Activated effector memory CD4-positive, alpha-beta T cell treated with Interleukin-2 at 50 U/mL for 16 hours (primary cell): ENCODE results near the gene CYTH3.

Source experiments
- DNase-seq: peaks from one replicate; pipeline ENCODE4 v3.0.0-alpha.2; 2020

The CYTH3 gene

DNA sequence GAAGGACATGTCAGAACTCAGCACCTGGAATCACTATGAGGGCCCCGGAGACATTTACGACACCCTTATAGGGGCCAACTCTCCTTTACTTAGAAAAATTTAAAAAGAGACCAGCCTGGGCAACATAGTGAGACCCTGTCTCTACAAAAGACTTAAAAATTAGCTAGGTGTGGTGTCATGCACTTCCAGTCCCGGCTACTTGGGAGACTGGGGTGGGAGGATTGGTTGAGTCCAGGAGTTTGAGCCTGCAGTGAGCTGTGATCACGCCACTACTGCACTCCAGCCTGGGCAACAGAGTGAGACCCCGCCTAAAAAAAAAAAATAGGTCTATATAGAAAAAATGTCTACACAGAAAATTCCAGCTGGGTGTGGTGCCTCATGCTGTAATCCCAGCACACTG, 7.5 kb upstream of the CYTH3 start:
- DNase-seq, result no peak

- DNase-seq, result no peak
Observed at GRCh38 chr7:6279341-6279740, 6.9 kb upstream of the CYTH3 start.

GRCh38 chr7:6278749-6279310, 6.4 kb upstream of the CYTH3 start:
- DNase-seq, result no peak

- no peak for DNase-seq
Observed at GRCh38 chr7:6277476-6277875, 5.1 kb upstream of the CYTH3 start.

DNA sequence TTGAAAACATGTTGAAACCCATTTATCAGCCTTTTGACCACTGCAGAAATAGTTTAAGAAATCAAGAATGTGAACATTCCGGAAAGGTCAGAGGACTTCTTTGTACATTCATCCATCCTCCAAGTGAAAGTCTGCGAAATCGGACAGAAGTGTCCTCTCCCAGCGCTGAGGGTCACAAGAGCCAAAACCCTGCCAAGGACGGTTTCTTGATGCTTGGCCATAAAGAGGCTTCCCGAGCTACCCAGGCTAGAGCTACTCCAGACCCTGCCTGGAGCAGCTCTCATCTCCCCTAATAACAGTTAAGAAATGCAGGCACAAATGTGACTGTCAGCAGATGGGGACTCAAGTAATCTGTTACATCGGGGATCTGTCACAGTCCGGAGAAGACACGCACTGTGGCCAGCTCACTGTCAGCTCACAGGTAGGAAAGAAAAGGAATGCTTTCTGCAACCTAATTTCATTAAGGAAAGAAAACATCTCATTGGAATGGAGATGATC, 4.5 kb upstream of the CYTH3 start:
- no peak for DNase-seq

- no peak for DNase-seq
Observed at GRCh38 chr7:6274743-6275142, 2.3 kb upstream of the CYTH3 start.

- DNase-seq, result no peak
Observed at GRCh38 chr7:6273917-6274630, 1.6 kb upstream of the CYTH3 start.

GRCh38 chr7:6273380-6273837, 985 bp upstream of the CYTH3 start:
- no peak for DNase-seq

DNA sequence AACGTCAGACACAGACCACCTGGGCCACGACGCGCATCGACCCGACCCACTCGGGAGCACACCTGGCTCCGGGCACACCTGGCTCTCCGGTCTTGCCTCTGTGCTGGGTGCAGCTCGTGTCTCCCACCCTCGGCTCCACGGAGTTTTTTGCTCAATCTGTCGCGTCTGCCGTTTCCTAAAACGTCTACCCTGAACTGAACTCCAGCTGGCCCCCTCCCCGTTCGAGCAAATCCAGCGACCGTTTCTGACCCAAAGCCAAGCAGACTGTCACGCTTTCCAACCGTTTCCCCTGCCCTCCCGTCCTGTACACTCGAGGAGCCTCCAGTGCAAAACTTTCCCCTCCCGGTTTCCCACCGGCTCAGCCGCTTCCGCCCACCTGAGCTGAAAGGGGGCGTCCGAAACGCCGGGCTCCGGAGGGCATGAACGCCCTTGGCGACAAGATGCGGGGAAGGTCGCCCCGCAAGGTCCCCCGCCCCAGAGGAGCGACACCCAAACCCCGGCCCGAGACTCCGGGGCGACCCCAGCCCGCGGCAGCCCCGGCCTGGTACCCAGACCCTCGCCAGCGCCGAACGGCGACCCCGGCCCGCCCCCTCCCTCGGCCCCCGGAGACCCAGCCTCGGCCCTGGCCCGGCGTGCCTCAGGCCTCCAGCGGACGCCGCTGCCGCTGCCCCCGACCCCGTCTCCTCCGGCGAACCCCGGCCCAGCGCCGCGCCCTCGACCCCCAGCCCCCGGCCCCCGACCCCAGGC, 557 bp downstream of the CYTH3 start:
- peak; percentile 3 for DNase-seq

DNA sequence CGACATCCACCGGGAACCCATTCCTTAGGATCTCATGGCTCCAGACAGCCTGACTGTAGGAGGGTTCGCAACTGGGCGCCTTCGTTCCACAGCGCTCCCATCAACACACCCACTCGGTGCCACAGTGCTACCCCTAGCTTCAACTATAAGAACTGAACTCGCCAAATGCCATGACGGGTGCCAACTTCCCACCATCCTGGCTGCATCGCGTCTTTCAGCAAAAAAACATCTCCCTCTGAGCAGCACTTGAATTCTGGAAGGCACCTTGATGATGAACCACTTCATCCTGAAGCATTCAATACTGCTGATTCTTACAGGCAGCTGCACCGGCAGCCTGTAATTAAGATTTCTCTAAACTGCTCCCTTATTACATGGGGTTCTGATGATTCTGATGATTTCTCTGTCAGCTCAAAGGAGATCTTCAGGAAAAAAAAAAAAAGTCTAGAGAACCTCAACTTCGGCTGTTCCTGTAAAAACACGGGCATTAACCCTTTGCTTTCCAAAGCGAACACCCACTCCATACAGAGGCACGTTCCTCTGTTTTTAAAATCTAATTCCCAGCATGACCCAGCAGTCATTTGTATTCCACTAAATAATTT, 1.3 kb downstream of the CYTH3 start:
- DNase-seq, result peak; percentile 16

DNA sequence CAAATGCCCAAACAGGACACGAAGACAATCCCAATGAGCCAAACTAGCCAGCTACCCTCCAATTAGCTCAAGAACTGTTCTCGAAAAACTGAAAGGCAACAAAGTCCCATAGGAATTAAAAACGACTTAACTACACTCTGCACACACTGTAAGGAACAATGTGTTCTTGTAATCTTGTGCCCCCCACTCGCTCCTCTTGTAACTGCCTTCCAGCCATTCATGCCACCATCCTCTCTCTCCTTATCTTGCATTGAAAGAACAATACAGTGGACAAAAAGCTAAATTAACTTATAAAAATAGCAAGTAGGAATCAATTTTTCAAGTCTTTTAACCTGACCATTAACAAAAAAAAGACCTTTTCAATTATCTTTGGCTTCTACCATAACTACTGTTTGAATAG, 2.9 kb downstream of the CYTH3 start:
- DNase-seq, result no peak

DNA sequence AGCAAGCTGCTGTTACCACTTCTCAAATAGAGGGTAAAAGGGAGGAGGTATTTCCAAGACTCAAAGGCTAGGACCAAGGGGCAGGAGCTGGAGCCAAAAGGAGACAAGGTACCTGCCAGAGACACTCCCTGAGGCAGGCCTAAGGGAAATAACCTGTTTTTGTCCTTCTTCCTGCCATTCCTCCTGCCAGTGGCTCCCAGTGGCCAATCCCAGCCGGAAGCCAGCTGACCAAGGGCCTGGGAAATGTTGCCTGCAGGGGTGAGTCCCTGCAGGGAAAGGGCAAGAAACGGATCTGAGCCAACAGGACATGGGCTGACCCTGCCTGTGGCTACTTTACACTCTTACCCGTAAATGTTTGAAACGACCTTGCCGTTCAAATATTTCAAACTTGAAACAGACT, 3.5 kb downstream of the CYTH3 start:
- DNase-seq, result no peak

GRCh38 chr7:6268023-6268900, 4.2 kb downstream of the CYTH3 start:
- no peak for DNase-seq

- DNase-seq, result no peak
Observed at GRCh38 chr7:6266699-6267098, 5.7 kb downstream of the CYTH3 start.

DNA sequence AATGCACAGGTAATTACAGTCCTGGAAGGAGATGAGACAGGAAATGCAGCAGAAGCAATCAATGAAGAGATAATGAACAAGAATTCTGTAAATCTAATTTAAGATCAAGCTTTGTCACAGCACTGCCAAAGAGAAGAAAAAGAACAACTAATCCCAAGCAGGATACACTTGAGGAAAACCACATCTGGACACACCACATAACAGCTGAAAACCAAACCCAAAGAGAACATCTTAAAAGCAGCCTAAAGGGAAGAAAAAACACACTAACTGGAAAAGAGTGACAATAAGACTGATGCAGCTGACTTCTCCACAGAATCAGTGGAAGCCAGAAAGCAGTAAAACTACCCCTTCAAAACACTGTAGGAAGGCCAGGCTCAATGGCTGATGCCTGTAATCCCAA, 10.2 kb downstream of the CYTH3 start:
- DNase-seq, result no peak

DNA sequence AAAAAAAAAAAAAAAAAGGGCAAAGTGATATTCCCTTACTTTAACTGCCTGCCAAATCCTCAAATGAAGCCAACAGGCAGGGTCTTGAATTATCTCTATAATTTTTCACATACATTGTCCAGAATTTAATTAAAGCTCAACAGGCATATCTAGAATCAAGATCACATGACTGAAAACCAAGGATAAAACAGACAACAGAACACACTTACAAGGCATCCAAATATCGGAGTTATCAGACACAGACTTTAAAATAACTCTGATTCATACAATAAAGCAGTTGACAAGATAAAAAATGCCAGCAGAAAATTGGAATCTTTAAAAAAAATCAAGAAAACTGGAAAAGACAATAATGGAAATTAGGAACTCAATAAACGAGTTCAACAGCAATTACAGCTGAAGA, 10.7 kb downstream of the CYTH3 start:
- DNase-seq, result no peak

- DNase-seq, result no peak
Observed at GRCh38 chr7:6260291-6261187, 11.9 kb downstream of the CYTH3 start.

DNA sequence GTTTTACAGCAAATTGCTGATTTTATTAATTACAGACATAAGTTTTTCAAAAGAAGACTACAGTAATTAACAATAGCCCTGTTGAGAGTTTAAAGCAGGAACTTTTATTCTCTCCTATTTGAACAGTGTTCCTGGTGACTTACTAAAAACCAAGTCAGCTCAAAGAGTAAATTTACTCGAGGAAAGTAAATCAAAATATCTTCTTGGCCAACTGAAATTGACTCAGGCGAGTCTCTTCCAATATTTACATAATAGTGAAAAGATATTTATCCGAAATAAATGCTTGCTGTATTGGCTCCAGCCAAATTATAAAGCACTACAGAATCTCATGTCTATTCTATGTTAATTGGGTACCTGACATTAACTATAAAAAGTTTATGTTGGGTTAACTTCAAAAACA, 13.2 kb downstream of the CYTH3 start:
- no peak for DNase-seq

- no peak for DNase-seq
Observed at GRCh38 chr7:6258440-6259182, 13.8 kb downstream of the CYTH3 start.

DNA sequence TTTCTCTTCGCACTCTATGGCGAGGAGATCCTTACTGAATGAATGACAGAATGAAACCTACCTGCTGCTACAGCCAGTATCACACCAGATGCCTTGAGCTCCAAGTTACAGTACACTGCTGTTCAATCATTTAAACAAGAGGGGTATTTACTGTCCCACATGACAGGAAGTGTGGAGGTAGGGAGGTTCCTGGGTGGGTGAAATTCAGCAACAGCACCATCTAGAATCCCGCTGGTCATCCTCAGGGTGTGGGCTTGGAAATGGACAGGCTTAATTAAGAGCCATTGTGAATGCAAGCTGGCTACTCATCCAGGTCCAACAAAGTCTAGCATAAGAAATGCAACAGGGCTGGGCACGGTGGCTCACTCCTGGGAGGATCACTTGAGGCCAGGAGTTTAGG, 14.7 kb downstream of the CYTH3 start:
- no peak for DNase-seq
